NCI-H128 (cell line): ENCODE measurements around the gene BAHCC1.
A peak's percentile ranks its signal among the peaks of the same experiment; 100 is the strongest.

Source experiments
- DNase-seq: peaks from one replicate; lab custom pipeline; 2025; ENCODE audit not compliant: unreplicated experiment; lab: John Stamatoyannopoulos, UW

The BAHCC1 gene

GRCh38 chr17:81511804-81512561 lies 116.7 kb downstream of the BAHCC1 start:
- DNase-seq = no peak

GRCh38 chr17:81512562-81513371 lies 117.5 kb downstream of the BAHCC1 start, which contains the start of gene ACTG1:
ACTG1 (minus strand) TSS chr17:81512799; CDS start chr17:81512354, 445 bp downstream.
- DNase-seq = peak; percentile 74

- peak; percentile 24 for DNase-seq
Measured at GRCh38 chr17:81513372-81513752, 118.1 kb downstream of the BAHCC1 start.

GRCh38 chr17:81513753-81514488 lies 118.7 kb downstream of the BAHCC1 start:
- DNase-seq = peak; percentile 36

GRCh38 chr17:81514489-81514738 lies 119.2 kb downstream of the BAHCC1 start:
- DNase-seq = no peak

- DNase-seq = peak; percentile 18
Measured at GRCh38 chr17:81514739-81515529, 119.7 kb downstream of the BAHCC1 start.

- DNase-seq = no peak
Measured at GRCh38 chr17:81515530-81516041, 120.3 kb downstream of the BAHCC1 start.
